Transverse colon (tissue), 4 donors: Measurements from ENCODE around the gene KRT6B. TPM values are rescaled to one million over a fixed set of nuclear protein-coding genes. Genes with fewer than 3 reads are reported as not detected.

Experiments used
- DNase-seq: peaks from one replicate; pipeline ENCODE4 v3.0.0-alpha.2; 2019
- H3K27ac ChIP-seq, 4 donors: fragments of 200-600 bp; sonication (generic); 2 replicates each; pipeline ENCODE4 v1.5.1; 2016 to 2018; ENCODE audit warnings: inconsistent platforms in 4 of 4
- H3K27me3 ChIP-seq: fragments of 200-600 bp; sonication (generic); 2 replicates; pipeline ENCODE4 v1.5.1; 2017; ENCODE audit warnings: inconsistent platforms
- H3K36me3 ChIP-seq, 4 donors: fragments of 200-600 bp; sonication (generic); 2 replicates each; pipeline ENCODE4 v1.5.1; 2017 to 2019; ENCODE audit warnings: inconsistent platforms in 4 of 4
- H3K4me1 ChIP-seq, 4 donors: fragments of 200-600 bp; sonication (generic); 2 replicates each; pipeline ENCODE4 v1.5.1; 2017 to 2020; ENCODE audit warnings: inconsistent platforms in 4 of 4
- H3K4me3 ChIP-seq, 4 donors: fragments of 200-600 bp; sonication (generic); 1 replicate in 1 of 4; 2 replicates in 3 of 4; pipeline versions ENCODE4 v1.5.1 to v1.6.1; 2017 to 2019; ENCODE audit warnings: inconsistent platforms in 4 of 4
- H3K9me3 ChIP-seq, 2 donors: fragments of 200-600 bp; sonication (generic); 2 replicates each; pipeline ENCODE4 v1.5.1; 2017 to 2019; ENCODE audit warnings: inconsistent platforms in 2 of 2
- CTCF ChIP-seq, 5 experiments: fragments of 200-600 bp in 3 of 5; fragments of 450-650 bp in 2 of 5; sonication (generic) in 3 of 5; IDR thresholded peaks; 1 replicate in 2 of 5; 2 replicates in 3 of 5; pipeline ENCODE4 v1.5.1; 2016 to 2017; ENCODE audit warnings: antibody characterized with exemption in 5 of 5, inconsistent platforms in 3 of 5, mild to moderate bottlenecking in 2 of 5, moderate library complexity in 1 of 5
- EP300 ChIP-seq: sonication (generic); formaldehyde crosslinking; IDR thresholded peaks from one replicate; pipeline ENCODE4 v1.6.1; 2017; ENCODE audit warnings: antibody characterized with exemption, low read depth
- POLR2A ChIP-seq: fragments of 450-650 bp; IDR thresholded peaks from one replicate; pipeline ENCODE4 v1.6.1; 2016; ENCODE audit warnings: antibody characterized with exemption, mild to moderate bottlenecking, moderate library complexity
- POLR2AphosphoS5 ChIP-seq, 3 donors: sonication (generic); formaldehyde crosslinking; IDR thresholded peaks; one replicate each; pipeline ENCODE4 v1.6.1; 2016; ENCODE audit warnings: antibody characterized with exemption in 3 of 3
- WGBS, 2 donors: methylation state at CpG; one replicate each; pipeline ENCODE4 v1.1.5; 2018; ENCODE audit warnings: low coverage in 1 of 2; 5-methylcytosine and 5-hydroxymethylcytosine counted together
- in situ Hi-C, 4 donors: fragments of 200-750 bp; cut with MboI; loops; one replicate each; pipeline versions ENCODE4 v1.15.0 to v1.15.1; 2017; ENCODE audit warnings: low sequenced_read_pairs in 3 of 4, low pct_ligation_motif_present in 1 of 4, low pct_unique_long_range_greater_than_20kb in 1 of 4
- intact Hi-C: fragments of 100-400 bp; cut with DNase I; formaldehyde crosslinking; loops from one replicate; pipeline ENCODE4 v1.15.1; 2023; ENCODE audit warnings: low total_unique reads
- total RNA-seq, 4 donors: library from RNA; depleted of rRNA; stranded (reverse); fragments of >200 nt; gene quantifications; one replicate each; pipeline ENCODE4 v1.1.0, GENCODE V29; 2016

KRT6B gene
- total RNA-seq, 4 donors from 2014 or later, result not detected

GRCh38 chr12:52436000-52436827 is 15.7 kb downstream of the KRT6B start:
- TF ChIP-seq CTCF (IDR thresholded peaks at IDR 0.05) (no peak), POLR2A (no peak), EP300 (no peak), POLR2AphosphoS5 (IDR thresholded peaks at IDR 0.05) (no peak)
- Histone ChIP-seq H3K36me3 (no peaks in the 10 kb centered on the region), H3K27me3 (no peaks in the 10 kb centered on the region), H3K4me1 (peaks cover 0 to 16% (median 6%) of the 10 kb centered on the region in 4 donors), H3K27ac (no peak overlapping the region), H3K9me3 (no peaks in the 10 kb centered on the region), H3K4me3 (no peak overlapping the region)
- in situ Hi-C loops (no loop called here), intact Hi-C loops (no loop called here)
- WGBS, 2 donors, result 43 to 44% methylated on average over 4 to 9 of the region's 9 CpGs
- no peak for DNase-seq

- TF ChIP-seq POLR2A (no peak), CTCF (IDR thresholded peaks at IDR 0.05) (no peak), EP300 (no peak), POLR2AphosphoS5 (IDR thresholded peaks at IDR 0.05) (no peak)
Observed at GRCh38 chr12:52435659-52435999, 16.3 kb downstream of the KRT6B start.

GRCh38 chr12:52434760-52435530 is 17.0 kb downstream of the KRT6B start:
- Histone ChIP-seq H3K27me3 (no peaks in the 10 kb centered on the region), H3K4me1 (peaks cover 0 to 16% (median 6%) of the 10 kb centered on the region in 4 donors), H3K9me3 (no peaks in the 10 kb centered on the region), H3K27ac (no peak overlapping the region), H3K36me3 (no peaks in the 10 kb centered on the region), H3K4me3 (no peak overlapping the region)
- no peak for DNase-seq
- in situ Hi-C loops (no loop called here), intact Hi-C loops (no loop called here)
- 66 to 67% methylated on average over 6 of the region's 6 CpGs for WGBS, 2 donors
- TF ChIP-seq POLR2A (no peak), POLR2AphosphoS5 (IDR thresholded peaks at IDR 0.05) (no peak), CTCF (IDR thresholded peaks at IDR 0.05) (no peak), EP300 (no peak)

More at GRCh38 chr12:52435659-52435999, 16.3 kb downstream of the KRT6B start:
- Histone ChIP-seq H3K4me1 (peaks cover 0 to 16% (median 6%) of the 10 kb centered on the region in 4 donors), H3K27me3 (no peaks in the 10 kb centered on the region), H3K27ac (no peak overlapping the region), H3K36me3 (no peaks in the 10 kb centered on the region), H3K9me3 (no peaks in the 10 kb centered on the region), H3K4me3 (no peak overlapping the region)
- in situ Hi-C loops (no loop called here), intact Hi-C loops (no loop called here)
- WGBS, 2 donors, result 90 to 100% methylated on average over 6 of the region's 6 CpGs
- DNase-seq, result no peak

- no peaks in the 10 kb centered on the region for H3K27me3 ChIP-seq
- TF ChIP-seq CTCF (IDR thresholded peaks at IDR 0.05), result no peak
- TF ChIP-seq EP300, result no peak
- no peak for TF ChIP-seq POLR2A
- no peak for TF ChIP-seq POLR2AphosphoS5 (IDR thresholded peaks at IDR 0.05)
- H3K9me3 ChIP-seq, result no peaks in the 10 kb centered on the region
- in situ Hi-C loops, result no loop called here
- DNase-seq, result no peak
- H3K4me3 ChIP-seq, result no peak within 1 kb of the TSS
- H3K4me1 ChIP-seq, result peaks cover 0 to 16% (median 6%) of the 10 kb centered on the region in 4 donors
- intact Hi-C loops, result no loop called here
- no peak within 1 kb of the TSS for H3K27ac ChIP-seq
- H3K36me3 ChIP-seq, result no peaks in the 10 kb centered on the region
- WGBS, 2 donors, result 68% methylated on average over 20 of the region's 20 CpGs; no CpG with 5 or more reads in 1 of the 2 donors
Observed at GRCh38 chr12:52434081-52434733, 17.7 kb downstream of the KRT6B start, which contains the start of gene KRT75. Gene KRT75, minus strand, starts transcription at chr12:52434371. Its CDS starts 67 bp downstream, at chr12:52434304.
